HUES64 (cell line): Measurements from ENCODE around the gene KCNA10.

Experiments
- H3K27ac ChIP-seq: 2 replicates; pipeline ENCODE4 v1.7.0; 2013; ENCODE audit warnings: low read depth, low read length, inconsistent platforms
- H3K27me3 ChIP-seq: 2 replicates; pipeline ENCODE4 v1.6.1; 2013; ENCODE audit warnings: mild to moderate bottlenecking, low read length; ENCODE audit not compliant: insufficient read depth
- H3K36me3 ChIP-seq: 2 replicates; pipeline ENCODE4 v1.6.1; 2013; ENCODE audit warnings: mild to moderate bottlenecking, low read length; ENCODE audit not compliant: insufficient read depth
- H3K4me1 ChIP-seq: 2 replicates; pipeline ENCODE4 v1.6.1; 2013; ENCODE audit warnings: mild to moderate bottlenecking, low read length, moderate library complexity; ENCODE audit not compliant: insufficient read depth
- H3K4me3 ChIP-seq: 2 replicates; pipeline ENCODE4 v1.5.1; 2013; ENCODE audit warnings: mild to moderate bottlenecking, low read length, moderate library complexity
- H3K9ac ChIP-seq: 2 replicates; pipeline ENCODE4 v1.6.1; 2013; ENCODE audit warnings: mild to moderate bottlenecking, low read depth, low read length
- H3K9me3 ChIP-seq: 2 replicates; pipeline ENCODE4 v1.6.1; 2013; ENCODE audit warnings: low read depth, low read length; ENCODE audit not compliant: insufficient read depth
- WGBS: fragments of 150-250, 120-280 bp; methylation state at CpG from one replicate; pipeline ENCODE4 v1.1.7; 2013; ENCODE audit warnings: missing lambda C conversion rate; 5-methylcytosine and 5-hydroxymethylcytosine counted together

KCNA10 gene

GRCh38 chr1:110535985-110536384 lies 17.0 kb upstream of the KCNA10 start:
- no peaks in the 10 kb centered on the region for H3K36me3 ChIP-seq
- no peak overlapping the region for H3K4me3 ChIP-seq
- H3K4me1 ChIP-seq, result no peaks in the 10 kb centered on the region
- no peaks in the 10 kb centered on the region for H3K9me3 ChIP-seq
- no peak overlapping the region for H3K27ac ChIP-seq
- H3K9ac ChIP-seq, result no peak overlapping the region
- 76% methylated on average over 3 of the region's 3 CpGs for WGBS
- 0 out of 2 replicates have a peak, but pooled peaks cover 4% of the 10 kb centered on the region for H3K27me3 ChIP-seq

GRCh38 chr1:110533230-110533629 lies 14.3 kb upstream of the KCNA10 start:
- no peak overlapping the region for H3K9ac ChIP-seq

GRCh38 chr1:110529011-110529410 lies 10.0 kb upstream of the KCNA10 start:
- WGBS, result 93% methylated on average over 1 of the region's 1 CpG
- H3K9ac ChIP-seq, result no peak overlapping the region
- H3K27me3 ChIP-seq, result peaks cover 22% of the 10 kb centered on the region
- no peaks in the 10 kb centered on the region for H3K36me3 ChIP-seq
- H3K4me3 ChIP-seq, result no peak overlapping the region
- H3K27ac ChIP-seq, result no peak overlapping the region
- H3K9me3 ChIP-seq, result no peaks in the 10 kb centered on the region
- H3K4me1 ChIP-seq, result no peaks in the 10 kb centered on the region

More at GRCh38 chr1:110533230-110533629, 14.3 kb upstream of the KCNA10 start:
- Histone ChIP-seq H3K4me1 (no peaks in the 10 kb centered on the region), H3K27ac (no peak overlapping the region), H3K4me3 (no peak overlapping the region), H3K27me3 (no peaks in the 10 kb centered on the region), H3K9me3 (no peaks in the 10 kb centered on the region), H3K36me3 (no peaks in the 10 kb centered on the region)
- 82% methylated on average over 3 of the region's 3 CpGs for WGBS

DNA sequence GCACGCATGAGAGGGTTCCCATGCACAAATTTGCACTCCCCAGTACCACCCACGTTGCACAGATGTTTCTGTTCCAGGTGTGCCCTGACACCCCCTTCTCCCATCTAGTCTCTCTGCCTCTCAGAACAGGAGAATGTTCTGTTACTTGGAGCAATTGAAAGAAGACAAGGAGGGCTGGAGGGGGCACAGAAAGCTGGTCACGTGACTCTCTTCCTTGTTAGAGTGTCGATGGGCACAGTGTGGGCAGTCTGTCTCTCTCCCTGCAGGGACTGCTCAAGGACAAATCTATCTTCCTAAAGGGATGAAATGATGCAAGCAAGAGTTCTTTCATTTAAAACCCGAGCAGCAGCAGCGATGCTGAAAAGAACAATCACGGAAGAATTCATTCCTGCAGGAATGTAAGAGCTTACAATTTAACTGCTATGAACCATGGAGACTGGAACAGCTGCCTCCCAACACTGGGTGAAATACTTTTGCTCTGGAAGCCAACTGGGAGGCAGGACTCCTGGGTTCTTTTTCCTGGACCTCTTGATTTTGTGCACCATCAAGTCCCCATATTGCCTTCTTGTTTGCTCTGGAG lies 7.3 kb upstream of the KCNA10 start:
- H3K9me3 ChIP-seq, result no peaks in the 10 kb centered on the region
- 78% methylated on average over 7 of the region's 7 CpGs for WGBS
- no peak overlapping the region for H3K27ac ChIP-seq
- no peaks in the 10 kb centered on the region for H3K4me1 ChIP-seq
- H3K9ac ChIP-seq, result no peak overlapping the region
- H3K27me3 ChIP-seq, result peaks cover 25% of the 10 kb centered on the region
- no peaks in the 10 kb centered on the region for H3K36me3 ChIP-seq
- no peak overlapping the region for H3K4me3 ChIP-seq

DNA sequence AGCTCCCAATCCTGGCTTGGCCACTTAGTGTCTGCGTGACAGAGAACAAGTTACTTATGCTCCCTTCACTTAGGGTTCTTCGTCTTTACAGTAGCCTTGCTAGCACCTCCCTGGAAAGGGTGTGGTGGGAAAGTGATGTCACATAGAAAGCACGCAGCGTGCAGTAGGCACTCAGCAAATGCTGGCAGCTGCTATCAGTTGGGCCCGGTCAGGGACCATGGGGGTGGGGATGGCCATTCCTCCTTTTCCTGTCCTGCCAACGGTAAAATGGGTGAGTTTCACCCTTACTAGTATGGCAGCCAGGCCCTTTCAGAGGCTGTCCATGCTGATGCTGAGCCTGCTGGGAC lies 6.2 kb upstream of the KCNA10 start:
- no peaks in the 10 kb centered on the region for H3K36me3 ChIP-seq
- H3K9me3 ChIP-seq, result no peaks in the 10 kb centered on the region
- H3K9ac ChIP-seq, result no peak overlapping the region
- peaks cover 25% of the 10 kb centered on the region for H3K27me3 ChIP-seq
- WGBS, result 89% methylated on average over 6 of the region's 6 CpGs
- H3K4me1 ChIP-seq, result no peaks in the 10 kb centered on the region
- H3K27ac ChIP-seq, result no peak overlapping the region
- H3K4me3 ChIP-seq, result no peak overlapping the region

GRCh38 chr1:110524311-110525248 lies 5.6 kb upstream of the KCNA10 start:
- 49% methylated on average over 20 of the region's 20 CpGs for WGBS
- Histone ChIP-seq H3K9ac (no peak overlapping the region), H3K27me3 (peaks cover 25% of the 10 kb centered on the region), H3K4me3 (no peak overlapping the region), H3K27ac (no peak overlapping the region), H3K9me3 (no peaks in the 10 kb centered on the region), H3K4me1 (no peaks in the 10 kb centered on the region), H3K36me3 (no peaks in the 10 kb centered on the region)

DNA sequence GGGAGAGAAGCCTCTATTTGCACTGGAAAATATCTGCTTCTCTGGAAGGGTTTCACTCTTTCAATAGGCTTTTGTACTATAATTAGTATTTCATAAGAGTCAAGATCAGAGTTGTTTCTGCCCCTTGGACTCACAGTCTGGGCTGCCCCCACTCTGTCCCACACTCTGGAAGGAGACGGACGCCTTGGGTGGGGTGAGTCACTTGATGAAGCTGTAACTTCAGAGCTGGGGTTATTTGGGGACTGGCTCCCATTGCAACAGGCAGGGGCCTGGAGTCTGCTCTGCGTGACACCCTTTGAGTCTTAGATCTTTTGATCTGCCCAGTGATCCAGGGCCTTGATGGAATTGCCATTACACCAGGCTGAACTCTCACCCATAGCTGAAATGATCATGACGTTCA lies 4.0 kb upstream of the KCNA10 start:
- no peak overlapping the region for H3K27ac ChIP-seq
- WGBS, result 78% methylated on average over 4 of the region's 4 CpGs
- H3K9me3 ChIP-seq, result no peaks in the 10 kb centered on the region
- H3K4me1 ChIP-seq, result no peaks in the 10 kb centered on the region
- no peak overlapping the region for H3K4me3 ChIP-seq
- H3K27me3 ChIP-seq, result peaks cover 24% of the 10 kb centered on the region
- H3K9ac ChIP-seq, result no peak overlapping the region
- no peaks in the 10 kb centered on the region for H3K36me3 ChIP-seq

- H3K9ac ChIP-seq, result no peak overlapping the region
- H3K4me3 ChIP-seq, result no peak overlapping the region
- peaks cover 19% of the 10 kb centered on the region for H3K27me3 ChIP-seq
- no peaks in the 10 kb centered on the region for H3K4me1 ChIP-seq
- no peaks in the 10 kb centered on the region for H3K9me3 ChIP-seq
- no peaks in the 10 kb centered on the region for H3K36me3 ChIP-seq
- 87% methylated on average over 5 of the region's 5 CpGs for WGBS
- H3K27ac ChIP-seq, result no peak overlapping the region
Observed at GRCh38 chr1:110522560-110522959, 3.6 kb upstream of the KCNA10 start.

DNA sequence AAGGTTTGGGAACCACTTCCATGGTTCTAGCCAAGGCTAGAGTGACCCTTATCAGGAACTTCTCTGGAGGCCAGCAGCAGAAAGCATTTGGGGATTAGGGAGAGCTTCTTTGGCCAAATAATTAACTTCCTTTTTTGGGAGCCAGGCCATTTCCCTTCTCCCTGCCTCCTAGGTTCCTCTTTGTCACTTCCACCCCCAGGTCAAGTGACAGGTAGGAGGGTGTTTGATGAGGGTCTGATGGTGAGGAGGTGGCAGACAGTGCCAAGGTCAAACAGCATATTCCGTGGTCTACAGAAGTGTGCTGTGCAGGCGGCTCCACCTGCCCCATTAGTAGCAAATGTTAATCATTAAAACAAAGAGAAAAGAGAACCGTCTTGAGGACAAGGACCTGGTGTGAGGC lies 1.9 kb upstream of the KCNA10 start:
- no peak overlapping the region for H3K4me3 ChIP-seq
- H3K9ac ChIP-seq, result no peak overlapping the region
- H3K9me3 ChIP-seq, result no peaks in the 10 kb centered on the region
- H3K27ac ChIP-seq, result no peak overlapping the region
- 86% methylated on average over 2 of the region's 3 CpGs for WGBS
- H3K36me3 ChIP-seq, result no peaks in the 10 kb centered on the region
- H3K27me3 ChIP-seq, result peaks cover 10% of the 10 kb centered on the region
- peaks cover 8% of the 10 kb centered on the region; the same call in 1 of the 2 replicates for H3K4me1 ChIP-seq

- Histone ChIP-seq H3K9ac (no peak overlapping the region), H3K4me1 (peaks cover 12% of the 10 kb centered on the region; the same call in 1 of the 2 replicates), H3K27ac (no peak overlapping the region), H3K4me3 (no peak overlapping the region), H3K9me3 (no peaks in the 10 kb centered on the region), H3K27me3 (no peaks in the 10 kb centered on the region), H3K36me3 (no peaks in the 10 kb centered on the region)
- WGBS, result 89% methylated on average over 5 of the region's 5 CpGs
Observed at GRCh38 chr1:110515891-110516290, 3.1 kb downstream of the KCNA10 start.

- no peaks in the 10 kb centered on the region for H3K9me3 ChIP-seq
- H3K27ac ChIP-seq, result no peak overlapping the region
- H3K27me3 ChIP-seq, result no peaks in the 10 kb centered on the region
- peaks cover 12% of the 10 kb centered on the region; the same call in 1 of the 2 replicates for H3K4me1 ChIP-seq
- no peak overlapping the region for H3K9ac ChIP-seq
- H3K4me3 ChIP-seq, result no peak overlapping the region
- no peaks in the 10 kb centered on the region for H3K36me3 ChIP-seq
Observed at GRCh38 chr1:110515041-110515440, 3.9 kb downstream of the KCNA10 start.
